SK-N-SH (cell line): ENCODE results near the gene VGLL4.

ENCODE experiments used
- NRF1 ChIP-seq: IDR thresholded peaks from 2 replicates; pipeline ENCODE4 v1.6.1; 2012; ENCODE audit warnings: low read depth, mild to moderate bottlenecking, low read length
- POLR2AphosphoS5 ChIP-seq: IDR thresholded peaks from 2 replicates; pipeline ENCODE4 v1.6.1; 2012; ENCODE audit warnings: low read depth, low read length
- TCF12 ChIP-seq: IDR thresholded peaks from 2 replicates; pipeline ENCODE4 v1.4.0; 2012
- TF ChIP-seq, protein P1 (sequence below): fragments of 200-600 bp; sonication (generic); IDR thresholded peaks from 2 replicates; pipeline ENCODE4 v1.6.1; 2017; ENCODE audit warnings: antibody characterized with exemption, mild to moderate bottlenecking, moderate library complexity

DNA sequence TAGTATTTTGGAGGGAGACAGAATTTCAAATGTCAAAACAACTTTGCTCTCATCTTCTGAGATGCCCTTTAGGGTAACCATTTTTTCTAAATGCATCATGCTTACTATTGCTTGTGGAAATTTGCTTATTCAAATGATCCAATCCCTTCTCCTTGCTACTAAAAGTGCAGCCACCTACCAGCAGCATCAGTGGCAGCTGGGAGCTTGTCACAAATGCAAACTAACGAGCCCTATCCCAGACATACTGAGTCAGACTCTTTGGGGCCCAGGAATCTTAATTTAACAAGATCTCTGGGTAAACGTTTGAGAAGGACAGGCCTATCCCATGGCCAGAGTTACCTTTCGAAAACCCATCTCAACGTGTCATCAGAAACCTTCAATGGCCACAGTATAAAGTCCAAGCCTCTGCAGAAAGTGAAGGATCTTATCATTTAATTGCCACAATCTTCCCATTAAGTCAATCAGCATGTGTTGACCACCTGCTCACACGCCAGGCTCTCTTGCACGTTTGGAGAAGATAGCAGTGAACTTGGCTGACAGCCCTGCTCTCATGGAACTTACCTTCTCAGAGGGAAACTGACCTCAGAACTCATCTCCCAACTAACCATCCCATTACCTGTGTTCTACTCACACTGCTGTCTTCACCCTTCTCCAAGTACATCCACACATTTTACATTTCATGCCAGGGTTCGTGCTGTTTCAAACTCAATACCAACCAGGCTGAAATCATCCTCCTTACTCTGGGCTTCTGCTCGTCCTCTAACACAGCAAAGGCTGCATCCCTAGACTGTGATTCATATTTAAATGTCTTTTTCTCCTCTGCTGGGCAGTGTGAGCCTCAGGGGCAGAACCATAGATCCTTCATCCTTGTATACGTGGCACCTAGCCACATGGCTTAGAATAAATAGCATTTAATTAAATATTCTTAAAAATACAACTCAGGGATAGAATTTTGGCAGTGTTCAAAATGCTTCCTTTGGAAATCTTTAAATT, 24.8 kb upstream of the VGLL4 start:
- no peak for TF ChIP-seq TCF12
- TF ChIP-seq, protein P1, sequence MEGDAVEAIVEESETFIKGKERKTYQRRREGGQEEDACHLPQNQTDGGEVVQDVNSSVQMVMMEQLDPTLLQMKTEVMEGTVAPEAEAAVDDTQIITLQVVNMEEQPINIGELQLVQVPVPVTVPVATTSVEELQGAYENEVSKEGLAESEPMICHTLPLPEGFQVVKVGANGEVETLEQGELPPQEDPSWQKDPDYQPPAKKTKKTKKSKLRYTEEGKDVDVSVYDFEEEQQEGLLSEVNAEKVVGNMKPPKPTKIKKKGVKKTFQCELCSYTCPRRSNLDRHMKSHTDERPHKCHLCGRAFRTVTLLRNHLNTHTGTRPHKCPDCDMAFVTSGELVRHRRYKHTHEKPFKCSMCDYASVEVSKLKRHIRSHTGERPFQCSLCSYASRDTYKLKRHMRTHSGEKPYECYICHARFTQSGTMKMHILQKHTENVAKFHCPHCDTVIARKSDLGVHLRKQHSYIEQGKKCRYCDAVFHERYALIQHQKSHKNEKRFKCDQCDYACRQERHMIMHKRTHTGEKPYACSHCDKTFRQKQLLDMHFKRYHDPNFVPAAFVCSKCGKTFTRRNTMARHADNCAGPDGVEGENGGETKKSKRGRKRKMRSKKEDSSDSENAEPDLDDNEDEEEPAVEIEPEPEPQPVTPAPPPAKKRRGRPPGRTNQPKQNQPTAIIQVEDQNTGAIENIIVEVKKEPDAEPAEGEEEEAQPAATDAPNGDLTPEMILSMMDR, result no peak
- TF ChIP-seq POLR2AphosphoS5, result no peak
- TF ChIP-seq NRF1, result no peak
